ENCODE measurements around the gene YTHDF1. TPM values are rescaled to one million over a fixed set of nuclear protein-coding genes. Genes with fewer than 3 reads are reported as not detected.
A peak's percentile ranks its signal among the peaks of the same experiment; 100 is the strongest.

The YTHDF1 gene
- total and polyA plus RNA-seq, 2 of the 8 experiments (the other 6 are each of a cell fraction or from before 2014, with no cell fraction given) = 32.8 to 66.0 TPM

- H2BK20ac ChIP-seq (ENCODE audit: low read length) = no peak overlapping the region
- POLR2A ChIA-PET (ENCODE audit: partially characterized antibody) = no interaction called here
- H3K56ac ChIP-seq (replicated peaks; ENCODE audit: insufficient read length, low read depth, low read length) = no peak overlapping the region
- H3K4me2 ChIP-seq (ENCODE audit: insufficient read depth in 1 of 2, low read depth in 2 of 2, low read length in 2 of 2) = no peak overlapping the region
- H3K4me3 ChIP-seq (ENCODE audit: extremely low read depth in 1 of 4, insufficient read depth in 2 of 4, low read depth in 3 of 4, low read length in 4 of 4) = no peak overlapping the region
- peaks cover 3 to 22% of the 10 kb centered on the region in 2 experiments for H4K20me1 ChIP-seq (replicated peaks in 1 of 2; ENCODE audit: control insufficient read depth in 1 of 2, insufficient read depth in 2 of 2, low read length in 2 of 2)
- no peak overlapping the region for H3K4ac ChIP-seq (replicated peaks; ENCODE audit: insufficient read length, low read depth, low read length)
- H3K79me2 ChIP-seq (ENCODE audit: control insufficient read depth in 1 of 2, insufficient read depth in 2 of 2, low read length in 2 of 2) = no peaks in the 10 kb centered on the region
- H3K27me3 ChIP-seq (replicated peaks in 1 of 4; ENCODE audit: control insufficient read depth in 3 of 4, extremely low read depth in 1 of 4, insufficient read depth in 3 of 4, low read length in 3 of 4) = no peaks in the 10 kb centered on the region; a peak in 2 of 7 replicates
- no peaks in the 10 kb centered on the region for H3K79me1 ChIP-seq (ENCODE audit: low read depth, low read length)
- H2AFZ ChIP-seq (ENCODE audit: low read length) = no peak overlapping the region
- no peak overlapping the region for H3K14ac ChIP-seq (ENCODE audit: insufficient read length)
- CTCF ChIA-PET (ENCODE audit: partially characterized antibody) = no interaction called here
- H3K23me2 ChIP-seq (ENCODE audit: low read depth, low read length) = no peaks in the 10 kb centered on the region; the same call in none of the 2 replicates
- H3K9ac ChIP-seq (replicated peaks in 1 of 4; ENCODE audit: extremely low read depth in 1 of 4, low read depth in 3 of 4, low read length in 3 of 4) = 0 out of 7 replicates have a peak overlapping the region, but pooled peaks of 1 of the 4 experiments have one; percentile 21
- H2AK5ac ChIP-seq (ENCODE audit: low read depth, low read length) = peak overlapping the region; percentile 43; the same call in 1 of the 2 replicates
- no peak overlapping the region for H4K5ac ChIP-seq (ENCODE audit: insufficient read length, low read depth, low read length)
- H3K23ac ChIP-seq (ENCODE audit: insufficient read length) = no peak overlapping the region
- H4K91ac ChIP-seq (replicated peaks; ENCODE audit: insufficient read length, low read length) = no peak overlapping the region
- FAIRE-seq (no peak), DNase-seq (ENCODE audit: low read depth in 1 of 2, low spot score in 2 of 2) (no peak)
- peaks cover 0 to 9% of the 10 kb centered on the region in 2 experiments; a peak in 2 of 4 replicates for H3K9me3 ChIP-seq (ENCODE audit: insufficient read depth in 2 of 2, low read depth in 1 of 2, low read length in 1 of 2)
- no peak overlapping the region for H2BK15ac ChIP-seq (ENCODE audit: low read length)
- H2BK5ac ChIP-seq (ENCODE audit: low read depth, low read length) = no peak overlapping the region
- no peak overlapping the region; the same call in 1 of the 2 replicates for H4K8ac ChIP-seq (ENCODE audit: extremely low read depth, insufficient read depth, low read length)
- H2BK12ac ChIP-seq (ENCODE audit: low read depth, low read length) = no peak overlapping the region
- H3K27ac ChIP-seq (ENCODE audit: low read depth, low read length) = no peak overlapping the region
- H3K4me1 ChIP-seq (replicated peaks in 1 of 4; ENCODE audit: control insufficient read depth in 3 of 4, insufficient read depth in 4 of 4, low read length in 3 of 4) = peaks cover 0 to 7% (median 1%) of the 10 kb centered on the region in 4 experiments; a peak in 3 of 7 replicates
- H3K36me3 ChIP-seq (ENCODE audit: control insufficient read depth in 2 of 4, insufficient read depth in 4 of 4, low read length in 3 of 4) = no peaks in the 10 kb centered on the region
- 89% methylated on average over 21 of the region's 21 CpGs; no CpG with 5 or more reads in 1 of the 2 experiments for WGBS, 2 experiments (ENCODE audit: extremely low coverage in 1 of 2, insufficient coverage in 1 of 2, insufficient read length in 1 of 2, insufficient replicate concordance in 2 of 2, low coverage in 1 of 2, low lambda C conversion rate in 2 of 2, missing lambda C conversion rate in 1 of 2)
- no peak overlapping the region for H3K18ac ChIP-seq (ENCODE audit: extremely low read depth, low read length)
- no peak overlapping the region for H2BK120ac ChIP-seq (replicated peaks; ENCODE audit: low read depth, low read length)
- no peak for TF ChIP-seq BCL11A (IDR thresholded peaks at IDR 0.05; ENCODE audit: low read depth in 2 of 2, low read length in 2 of 2)
- TF ChIP-seq TBP (IDR thresholded peaks at IDR 0.05; ENCODE audit: low read depth, low read length) = no peak
- no peak for TF ChIP-seq RXRA (IDR thresholded peaks at IDR 0.05; ENCODE audit: insufficient read depth, low read depth, low read length)
- TF ChIP-seq PHF8 (conservative IDR thresholded peaks at IDR 0.05; ENCODE audit: low read depth, low read length) = no peak
Measured at GRCh38 chr20:63185215-63185796, 30.6 kb downstream of the YTHDF1 start.

All from H1 (cell line).